ENCODE results near the gene RAPGEF1. TPM values are rescaled to one million over a fixed set of nuclear protein-coding genes. Genes with fewer than 3 reads are reported as not detected.
A peak's percentile ranks its signal among the peaks of the same experiment; 100 is the strongest.

The RAPGEF1 gene
- total and polyA plus RNA-seq, 3 donors from 2014 or later: 36.1 to 56.9 (median 55.8) TPM

GRCh38 chr9:131629226-131629500 is 110.7 kb downstream of the RAPGEF1 start:
- DNase-seq: no peak
- no peak overlapping the region for H3K4me3 ChIP-seq
- no peaks in the 10 kb centered on the region for H3K4me1 ChIP-seq
- intact Hi-C loops (cut with DNase I; ENCODE audit: low total_unique reads): no loop called here
- no peaks in the 10 kb centered on the region for H3K36me3 ChIP-seq (ENCODE audit: low read depth, missing control alignments)
- H3K9me3 ChIP-seq: no peaks in the 10 kb centered on the region
- no peak overlapping the region for H3K27ac ChIP-seq
- TF ChIP-seq POLR2A (IDR thresholded peaks at IDR 0.05): no peak
- no peak for TF ChIP-seq CTCF (IDR thresholded peaks at IDR 0.05)
- H3K27me3 ChIP-seq: no peaks in the 10 kb centered on the region
- 85 to 88% methylated on average over 4 of the region's 4 CpGs for WGBS, 2 donors

- Histone ChIP-seq H3K36me3 (ENCODE audit: low read depth, missing control alignments) (no peaks in the 10 kb centered on the region), H3K4me3 (no peak overlapping the region), H3K27ac (no peak overlapping the region), H3K27me3 (no peaks in the 10 kb centered on the region), H3K9me3 (no peaks in the 10 kb centered on the region), H3K4me1 (no peaks in the 10 kb centered on the region)
- intact Hi-C loops (cut with DNase I; ENCODE audit: low total_unique reads): no loop called here
- WGBS, 2 donors: 88 to 91% methylated on average over 19 of the region's 19 CpGs
- no peak for DNase-seq
- no peak for TF ChIP-seq CTCF (IDR thresholded peaks at IDR 0.05)
- TF ChIP-seq POLR2A (IDR thresholded peaks at IDR 0.05): no peak
These were observed 111.2 kb downstream of the RAPGEF1 start for GRCh38 chr9:131628459-131629225.

- H3K27me3 ChIP-seq: no peaks in the 10 kb centered on the region
- TF ChIP-seq CTCF (IDR thresholded peaks at IDR 0.05): no peak
- TF ChIP-seq POLR2A (IDR thresholded peaks at IDR 0.05): no peak
- no peaks in the 10 kb centered on the region for H3K4me1 ChIP-seq
- H3K4me3 ChIP-seq: no peak overlapping the region
- no peaks in the 10 kb centered on the region for H3K36me3 ChIP-seq (ENCODE audit: low read depth, missing control alignments)
- intact Hi-C loops (cut with DNase I; ENCODE audit: low total_unique reads): no loop called here
- H3K27ac ChIP-seq: no peak overlapping the region
- H3K9me3 ChIP-seq: no peaks in the 10 kb centered on the region
- peak; percentile 59 for DNase-seq
- WGBS, 2 donors: 88 to 89% methylated on average over 18 to 21 of the region's 21 CpGs
These were observed 112.0 kb downstream of the RAPGEF1 start for GRCh38 chr9:131627648-131628458.

GRCh38 chr9:131627326-131627647 is 112.6 kb downstream of the RAPGEF1 start:
- TF ChIP-seq CTCF (IDR thresholded peaks at IDR 0.05): no peak
- no peak for TF ChIP-seq POLR2A (IDR thresholded peaks at IDR 0.05)
- 90% methylated on average over 8 of the region's 8 CpGs for WGBS, 2 donors
- DNase-seq: no peak

More at GRCh38 chr9:131627326-131627647, 112.6 kb downstream of the RAPGEF1 start:
- intact Hi-C loops (cut with DNase I; ENCODE audit: low total_unique reads): no loop called here
- Histone ChIP-seq H3K4me3 (no peak overlapping the region), H3K36me3 (ENCODE audit: low read depth, missing control alignments) (no peaks in the 10 kb centered on the region), H3K9me3 (no peaks in the 10 kb centered on the region), H3K4me1 (no peaks in the 10 kb centered on the region), H3K27ac (no peak overlapping the region), H3K27me3 (no peaks in the 10 kb centered on the region)

All from testis (tissue), 3 donors.